NB4 (cell line): ENCODE results near the gene PITPNC1.

Experiments used
- MYC ChIP-seq: IDR thresholded peaks from 2 replicates; pipeline ENCODE4 v1.6.1; 2011; ENCODE audit warnings: low read depth, low read length
- POLR2A ChIP-seq: IDR thresholded peaks from 2 replicates; pipeline ENCODE4 v1.6.1; 2011; ENCODE audit warnings: mild to moderate bottlenecking; ENCODE audit not compliant: insufficient read length; ENCODE audit errors: extremely low read depth
- TF ChIP-seq, protein P1 (sequence below): IDR thresholded peaks from one replicate; pipeline ENCODE4 v1.5.1; 2012; ENCODE audit warnings: low read depth, low read length
- TF ChIP-seq, protein P2 (sequence below): IDR thresholded peaks from 2 replicates; pipeline ENCODE4 v1.6.1; 2011; ENCODE audit warnings: low read depth, low read length

DNA sequence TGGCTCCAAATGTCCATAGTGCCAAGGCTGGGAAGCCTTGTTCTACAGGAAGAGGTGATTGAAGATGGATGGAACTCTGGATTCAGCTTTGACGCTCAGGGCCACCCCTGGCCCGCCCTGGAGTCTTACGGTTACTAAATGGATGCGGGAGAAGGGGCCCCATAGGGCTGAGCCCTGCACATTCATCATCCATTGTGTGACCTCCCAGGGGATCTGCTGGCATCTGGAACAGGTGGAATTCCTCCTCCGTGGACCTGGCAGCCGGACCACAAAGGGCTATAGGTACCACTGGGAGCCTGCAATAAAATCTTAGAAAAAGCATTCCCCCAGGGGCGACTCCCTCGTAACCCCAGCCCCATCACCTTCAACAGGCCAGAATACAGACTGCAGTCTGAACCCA, 259.2 kb downstream of the PITPNC1 start:
- TF ChIP-seq POLR2A: no peak
- TF ChIP-seq, protein P1, sequence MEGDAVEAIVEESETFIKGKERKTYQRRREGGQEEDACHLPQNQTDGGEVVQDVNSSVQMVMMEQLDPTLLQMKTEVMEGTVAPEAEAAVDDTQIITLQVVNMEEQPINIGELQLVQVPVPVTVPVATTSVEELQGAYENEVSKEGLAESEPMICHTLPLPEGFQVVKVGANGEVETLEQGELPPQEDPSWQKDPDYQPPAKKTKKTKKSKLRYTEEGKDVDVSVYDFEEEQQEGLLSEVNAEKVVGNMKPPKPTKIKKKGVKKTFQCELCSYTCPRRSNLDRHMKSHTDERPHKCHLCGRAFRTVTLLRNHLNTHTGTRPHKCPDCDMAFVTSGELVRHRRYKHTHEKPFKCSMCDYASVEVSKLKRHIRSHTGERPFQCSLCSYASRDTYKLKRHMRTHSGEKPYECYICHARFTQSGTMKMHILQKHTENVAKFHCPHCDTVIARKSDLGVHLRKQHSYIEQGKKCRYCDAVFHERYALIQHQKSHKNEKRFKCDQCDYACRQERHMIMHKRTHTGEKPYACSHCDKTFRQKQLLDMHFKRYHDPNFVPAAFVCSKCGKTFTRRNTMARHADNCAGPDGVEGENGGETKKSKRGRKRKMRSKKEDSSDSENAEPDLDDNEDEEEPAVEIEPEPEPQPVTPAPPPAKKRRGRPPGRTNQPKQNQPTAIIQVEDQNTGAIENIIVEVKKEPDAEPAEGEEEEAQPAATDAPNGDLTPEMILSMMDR: no peak
- TF ChIP-seq, protein P2, sequence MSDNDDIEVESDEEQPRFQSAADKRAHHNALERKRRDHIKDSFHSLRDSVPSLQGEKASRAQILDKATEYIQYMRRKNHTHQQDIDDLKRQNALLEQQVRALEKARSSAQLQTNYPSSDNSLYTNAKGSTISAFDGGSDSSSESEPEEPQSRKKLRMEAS: no peak
- no peak for TF ChIP-seq MYC
